HG03457 (cell line): ENCODE results near the gene E2F1.
"Not testable (repeated sequence)": the region's sequence is repeated elsewhere in the genome, so short reads cannot be mapped to it uniquely, and the experiment has no call there.

Experiments used
- ATAC-seq: cut with Tn5 transposase; IDR thresholded peaks from one replicate; pipeline ENCODE4 v1.9.1; 2021; ENCODE audit warnings: moderate number of reproducible peaks; ENCODE audit not compliant: unreplicated experiment

The E2F1 gene

DNA sequence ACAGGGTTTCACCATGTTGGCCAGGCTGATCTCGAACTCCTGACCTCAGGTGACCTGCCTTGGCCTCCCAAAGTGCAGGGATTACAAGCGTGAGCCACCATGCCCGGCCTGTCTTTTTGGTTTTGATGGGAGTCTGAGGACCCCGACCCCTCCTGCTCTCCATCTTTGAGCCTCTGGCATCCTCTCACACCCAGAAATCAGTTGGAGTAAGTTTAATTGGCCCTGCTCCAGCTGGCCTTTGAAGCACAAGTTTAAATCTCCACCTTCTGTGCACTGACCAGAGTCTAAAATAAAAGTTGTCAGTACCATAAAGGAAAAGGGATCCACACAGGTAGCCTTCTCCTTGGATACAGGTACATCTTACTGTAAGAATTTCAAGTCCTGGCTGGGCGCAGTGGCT lies 40.0 kb downstream of the E2F1 start:
- no peak for ATAC-seq

DNA sequence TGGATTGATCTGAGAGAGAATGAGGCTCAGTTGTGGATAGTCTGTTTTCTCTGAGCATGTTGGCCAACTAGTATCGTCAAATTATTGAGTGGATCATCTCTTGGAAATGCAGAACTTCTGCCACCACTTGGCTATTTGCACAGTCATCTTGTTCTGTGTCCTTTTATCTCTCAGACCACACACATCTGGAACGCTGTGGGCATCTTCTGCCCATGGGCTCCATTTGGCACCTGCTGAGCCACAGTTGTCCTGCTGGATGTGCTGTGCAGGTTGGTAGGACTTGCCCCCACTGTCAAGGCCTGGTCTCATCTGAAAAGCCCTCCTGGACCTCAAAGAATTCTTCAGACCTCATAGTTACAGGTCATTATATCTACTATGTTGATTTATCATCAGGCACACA lies 40.8 kb downstream of the E2F1 start:
- ATAC-seq = no peak

DNA sequence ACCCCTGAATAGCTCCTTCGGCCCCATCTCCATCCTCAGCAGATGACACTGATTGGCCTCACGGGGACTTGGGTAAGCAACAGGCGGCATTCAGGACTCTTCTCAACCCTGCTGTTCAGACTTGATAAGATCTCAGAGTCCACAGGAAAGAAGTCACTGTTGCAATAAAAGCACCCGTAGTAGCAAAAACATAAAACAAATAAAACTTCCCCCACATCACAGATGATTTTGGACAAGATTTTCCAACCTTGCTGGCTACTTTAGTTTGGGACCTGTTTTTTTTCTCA lies 41.2 kb downstream of the E2F1 start:
- ATAC-seq = no peak

DNA sequence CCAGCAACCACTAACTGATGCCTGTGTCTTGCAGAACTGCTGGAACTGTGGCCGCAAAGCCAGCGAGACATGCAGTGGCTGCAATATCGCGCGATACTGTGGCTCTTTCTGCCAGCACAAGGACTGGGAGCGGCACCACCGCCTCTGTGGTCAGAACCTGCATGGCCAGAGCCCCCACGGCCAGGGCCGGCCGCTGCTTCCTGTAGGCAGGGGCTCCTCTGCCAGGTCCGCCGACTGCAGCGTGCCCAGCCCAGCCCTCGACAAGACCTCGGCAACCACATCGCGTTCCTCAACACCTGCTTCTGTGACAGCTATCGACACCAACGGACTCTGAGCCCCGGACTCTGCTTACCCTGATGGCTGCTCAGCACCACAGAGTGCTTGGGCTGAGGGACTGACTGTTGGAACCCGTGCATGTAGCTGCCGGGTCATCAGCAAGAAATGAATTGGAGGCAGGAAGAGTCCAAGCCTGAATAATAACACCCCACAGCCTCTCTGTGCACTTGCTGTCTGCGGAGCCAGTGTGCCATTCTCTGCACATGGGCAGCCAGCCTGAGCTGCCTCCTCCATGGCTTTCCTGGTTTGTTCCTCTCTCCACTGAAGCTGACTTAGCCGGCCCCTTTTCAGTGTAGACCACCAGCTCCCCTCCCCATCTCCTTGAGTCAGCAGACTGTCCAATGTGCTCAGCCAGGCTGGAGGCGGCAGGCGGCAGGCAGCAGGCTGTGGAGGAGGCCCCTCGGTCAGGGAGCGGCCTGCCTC lies 41.7 kb downstream of the E2F1 start:
- ATAC-seq = no peak

DNA sequence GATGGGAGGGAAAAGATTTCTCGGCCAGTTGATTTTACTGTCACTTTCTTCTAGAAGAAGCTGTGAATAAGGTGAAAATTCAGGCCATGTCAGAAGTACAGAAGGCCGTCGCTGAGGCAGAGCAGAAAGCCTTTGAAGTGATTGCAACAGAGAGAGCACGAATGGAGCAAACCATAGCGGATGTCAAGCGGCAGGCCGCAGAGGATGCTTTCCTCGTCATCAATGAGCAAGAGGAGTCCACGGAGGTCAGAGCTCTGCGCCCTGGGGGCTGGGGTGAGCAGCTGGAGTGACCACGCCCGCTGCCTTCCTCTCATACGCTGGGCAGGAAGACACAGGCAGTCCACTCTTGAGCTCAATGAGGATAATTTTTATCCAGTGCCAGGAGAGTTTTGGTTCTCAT lies 45.9 kb downstream of the E2F1 start:
- ATAC-seq = no peak

DNA sequence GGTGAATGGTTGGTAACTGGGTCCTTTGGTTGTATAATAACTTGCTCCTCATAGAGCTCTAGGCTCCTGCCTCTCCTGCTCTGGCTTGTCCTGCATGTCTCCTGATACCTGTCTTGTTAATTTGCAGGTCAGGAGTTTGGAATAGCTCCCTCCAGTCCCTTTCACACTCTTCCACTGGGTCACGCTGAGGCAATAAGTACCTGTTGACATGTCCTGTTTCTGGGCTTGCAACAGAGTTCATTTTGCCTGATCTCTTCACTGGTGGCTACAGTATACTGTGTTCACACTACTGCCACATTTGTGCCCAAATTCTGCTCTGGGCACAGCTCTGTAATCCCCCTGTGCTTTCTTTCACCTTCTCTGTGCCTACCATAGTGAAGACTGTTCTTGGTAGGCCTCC lies 49.4 kb downstream of the E2F1 start:
- ATAC-seq = no peak

DNA sequence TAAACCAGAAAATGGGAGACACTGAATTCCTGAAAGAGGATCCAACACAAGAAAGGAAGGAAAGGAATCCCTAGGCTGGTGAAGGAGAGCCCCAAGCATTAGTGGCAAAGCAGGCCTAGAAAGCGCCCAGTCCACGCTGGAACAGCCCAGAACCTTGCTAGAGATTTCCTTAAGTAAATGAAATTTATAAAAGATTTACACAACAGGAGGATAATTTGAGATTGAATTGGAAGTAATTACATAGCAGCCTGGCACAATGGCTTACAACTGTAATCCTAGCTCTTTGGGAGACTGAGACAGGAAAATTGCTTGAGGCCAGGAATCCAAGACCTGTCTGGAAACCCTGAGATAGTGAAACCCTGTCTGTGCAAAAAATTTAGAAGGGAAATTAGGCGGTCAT lies 50.8 kb downstream of the E2F1 start:
- ATAC-seq = no peak

DNA sequence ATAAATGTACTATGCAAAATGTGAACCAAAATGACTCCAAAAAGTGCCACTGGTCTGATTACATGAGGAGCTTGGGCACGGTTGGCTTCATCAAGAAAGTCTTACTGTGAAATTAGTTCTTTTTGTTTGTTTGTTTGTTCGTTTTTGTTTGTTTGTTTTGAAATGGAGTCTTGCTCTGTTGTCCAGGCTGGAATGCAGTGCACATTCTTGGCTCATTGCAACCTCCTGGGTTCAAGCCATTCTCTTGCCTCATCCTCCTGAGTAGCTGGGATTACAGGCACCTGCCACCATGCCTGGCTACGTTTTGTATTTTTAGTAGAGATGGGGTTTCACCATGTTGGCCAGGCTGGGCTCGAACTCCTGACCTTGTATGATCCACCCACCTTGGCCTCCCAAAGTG lies 54.3 kb downstream of the E2F1 start:
- ATAC-seq = not testable (repeated sequence)

DNA sequence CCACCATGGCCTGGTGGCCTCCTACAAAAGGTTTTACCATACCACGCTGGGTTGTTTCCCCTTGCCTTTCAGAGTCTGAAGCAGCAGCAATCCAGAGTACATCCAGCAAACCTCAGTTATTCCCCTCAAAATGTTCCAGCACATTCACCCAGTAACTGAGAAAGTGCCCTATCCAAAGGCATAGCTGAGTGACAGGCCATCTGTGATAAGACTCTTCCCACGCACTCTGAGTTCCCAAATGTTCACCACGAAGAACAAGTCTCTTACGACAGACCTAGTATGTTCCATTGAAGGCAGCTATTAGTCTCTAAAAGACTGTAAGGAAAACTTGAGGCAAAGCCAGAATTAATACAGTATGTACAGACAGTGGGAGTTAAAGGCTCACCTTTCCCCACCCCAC lies 55.7 kb downstream of the E2F1 start:
- no peak for ATAC-seq

DNA sequence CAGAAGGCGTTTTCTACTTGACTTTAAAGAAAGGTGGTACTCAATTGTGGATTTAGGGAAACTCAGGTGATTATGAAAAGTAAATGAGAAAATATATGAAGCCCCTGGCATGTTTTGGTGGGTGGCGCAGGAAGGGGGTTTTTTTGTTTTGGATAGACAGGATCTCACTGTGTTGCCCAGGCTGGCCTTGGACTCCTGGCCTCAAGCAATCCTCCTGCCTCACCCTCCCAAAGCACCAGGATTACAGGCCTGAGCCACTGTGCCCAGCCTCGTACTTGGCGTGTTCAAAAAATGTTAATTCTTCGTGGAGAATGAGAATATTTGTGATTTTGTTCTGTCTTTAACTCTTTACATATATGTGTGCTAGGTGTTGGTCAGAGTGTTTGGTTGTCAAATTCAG lies 56.2 kb downstream of the E2F1 start:
- ATAC-seq = no peak

DNA sequence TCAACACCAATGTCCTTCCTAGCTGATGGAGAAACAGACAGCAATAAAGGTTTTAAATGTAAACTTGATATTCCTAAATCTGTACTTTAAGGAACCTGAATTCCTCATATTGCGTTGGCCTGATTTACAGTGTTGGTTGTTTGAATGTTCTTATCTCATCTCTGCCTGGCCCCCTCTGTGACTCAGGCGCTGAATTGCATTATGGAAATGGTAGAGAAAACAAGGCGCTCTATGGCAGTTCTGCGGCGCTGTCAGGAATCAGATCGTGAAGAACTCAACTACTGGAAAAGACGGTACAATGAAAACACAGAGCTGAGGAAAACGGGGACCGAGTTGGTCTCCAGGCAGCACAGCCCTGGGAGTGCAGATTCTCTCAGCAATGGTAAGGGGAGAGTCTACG lies 56.7 kb downstream of the E2F1 start:
- ATAC-seq = no peak

DNA sequence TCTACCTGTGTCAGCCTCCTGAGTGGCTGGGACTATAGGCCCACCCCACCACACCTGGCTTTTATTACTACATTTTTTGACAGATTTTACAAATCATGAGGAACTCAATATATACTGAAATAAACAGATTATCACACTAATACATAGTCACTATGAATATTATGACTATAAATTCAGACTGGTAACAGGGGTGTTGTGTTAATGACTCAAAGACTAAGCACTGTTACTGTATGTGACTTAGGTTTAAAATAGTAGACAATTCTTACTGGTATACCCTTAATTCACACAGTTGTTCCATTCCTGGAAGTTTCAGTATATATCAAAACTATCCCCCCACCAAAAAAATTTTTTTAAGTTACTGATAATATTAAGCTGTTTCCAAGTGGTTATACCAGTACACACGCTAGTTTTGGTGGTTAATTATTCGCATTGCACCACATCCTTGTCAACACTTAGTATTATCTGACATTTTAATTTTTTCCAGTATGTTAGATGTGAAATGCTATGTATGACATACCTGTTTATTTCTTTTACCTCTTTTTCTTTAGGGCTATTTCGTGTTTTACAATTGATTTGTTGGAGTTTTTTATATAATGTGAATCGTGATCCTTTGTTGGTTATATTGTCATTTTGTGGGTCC lies 58.5 kb downstream of the E2F1 start:
- no peak for ATAC-seq

DNA sequence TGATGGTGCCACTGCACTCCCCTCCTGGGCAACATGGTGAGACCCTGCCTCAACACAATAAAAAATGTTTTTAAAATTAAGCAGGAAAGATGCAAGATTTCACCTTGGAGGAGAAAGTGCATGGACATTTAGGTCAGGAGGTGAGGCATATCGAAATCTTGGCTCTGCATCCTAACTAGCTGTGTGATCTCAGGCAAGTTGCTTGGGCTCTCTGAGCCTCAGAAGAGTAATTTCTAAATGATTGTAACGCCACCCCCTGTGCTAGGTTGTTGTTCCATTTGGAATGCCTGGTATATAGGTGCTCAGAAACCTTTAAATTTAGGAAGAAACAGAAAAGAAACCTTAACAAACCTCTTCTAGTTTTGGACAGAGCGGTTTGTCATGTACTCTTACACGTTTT lies 60.0 kb downstream of the E2F1 start:
- no peak for ATAC-seq
